HCT116 (cell line): ENCODE results near the gene ZNF414. TPM values are rescaled to one million over a fixed set of nuclear protein-coding genes. Genes with fewer than 3 reads are reported as not detected.

ENCODE experiments used
- ATAC-seq: fragments of 200-7000 bp; cut with Tn5 transposase; 2 replicates; pipeline ENCODE4 v1.9.1; 2020; ENCODE audit warnings: mild to moderate bottlenecking, moderate library complexity
- BruUV-seq: library from RNA; stranded (reverse); fragments of 400-500 nt; replicated peaks from 2 replicates; lab custom pipeline; 2021; lab: Mats Ljungman, UMichigan
- CTCF ChIA-PET: fragments of 300-600 bp; sonication (Branson Sonifier 250); formaldehyde crosslinking; loops from one replicate; lab custom pipeline; 2021; ENCODE audit warnings: antibody characterized with exemption; lab: Charles Lee
- POLR2A ChIA-PET: fragments of 300-600, 350-600 bp; sonication (Branson Sonifier 250); formaldehyde crosslinking; loops from one replicate; lab custom pipeline; 2021; ENCODE audit warnings: antibody characterized with exemption; lab: Charles Lee
- RAD21 ChIA-PET, 2 experiments: fragments of 300-600 bp; sonication (Branson Sonifier 250); formaldehyde crosslinking; loops; one replicate each; lab custom pipeline; 2023; ENCODE audit warnings: low total read pairs in 2 of 2; ENCODE audit not compliant: uncharacterized antibody in 2 of 2, unreplicated experiment in 2 of 2, low non-redundant PET in 1 of 2; lab: Charles Lee
- DNase-seq: peaks from one replicate; pipeline ENCODE4 v3.0.0-alpha.2; 2010; ENCODE audit warnings: low read depth, low spot score
- H2AFZ ChIP-seq: fragments of 200-600 bp; shearing (Covaris generic), sonication (generic); 2 replicates; pipeline ENCODE4 v1.6.1; 2017; ENCODE audit warnings: low read depth, mixed run types, mixed read lengths, antibody characterized with exemption, low read length; ENCODE audit not compliant: poor library complexity, severe bottlenecking
- H3K27ac ChIP-seq: 2 replicates; pipeline ENCODE4 v1.5.1; 2012; ENCODE audit warnings: low read depth, low read length
- H3K27me3 ChIP-seq: fragments of 200-600 bp; sonication (generic); 2 replicates; pipeline ENCODE4 v1.6.1; 2016; ENCODE audit warnings: mixed run types, low read length, mixed read lengths; ENCODE audit not compliant: insufficient read depth
- H3K36me3 ChIP-seq, 2 experiments: fragments of 200-500 bp in 1 of 2; fragments of 200-600 bp in 1 of 2; sonication (Bioruptor generic) in 1 of 2; sonication (generic) in 1 of 2; 2 replicates each; pipeline versions ENCODE4 v1.5.1 to v1.6.1; 2014 to 2016; ENCODE audit warnings: low read length in 2 of 2, inconsistent platforms in 1 of 2, mixed read lengths in 1 of 2, mixed run types in 1 of 2; ENCODE audit not compliant: insufficient read depth in 2 of 2, control insufficient read depth in 1 of 2
- H3K4me1 ChIP-seq, 2 experiments: fragments of 200-600 bp in 1 of 2; sonication (generic) in 1 of 2; 2 replicates each; pipeline versions ENCODE4 v1.5.1 to v1.6.1; 2012 to 2017; ENCODE audit warnings: low read length in 2 of 2, inconsistent platforms in 1 of 2, mild to moderate bottlenecking in 1 of 2, mixed read lengths in 1 of 2, mixed run types in 1 of 2, moderate library complexity in 1 of 2; ENCODE audit not compliant: insufficient read depth in 2 of 2, control insufficient read depth in 1 of 2
- H3K4me2 ChIP-seq: fragments of 200-600 bp; sonication (generic); 2 replicates; pipeline ENCODE4 v1.6.1; 2017; ENCODE audit warnings: mixed run types, low read length, mixed read lengths
- H3K4me3 ChIP-seq, 2 experiments: fragments of 200-600 bp in 1 of 2; sonication (generic) in 1 of 2; replicated peaks in 1 of 2; 2 replicates each; pipeline ENCODE4 v1.5.1; 2011 to 2016; ENCODE audit warnings: low read length in 2 of 2, control low read depth in 1 of 2, low read depth in 1 of 2, mild to moderate bottlenecking in 1 of 2, mixed read lengths in 1 of 2, mixed run types in 1 of 2
- H3K79me2 ChIP-seq: fragments of 200-600 bp; sonication (generic); 2 replicates; pipeline ENCODE4 v1.6.1; 2017; ENCODE audit warnings: mild to moderate bottlenecking, mixed run types, low read length, moderate library complexity, mixed read lengths; ENCODE audit not compliant: insufficient read depth
- H3K9ac ChIP-seq: fragments of 200-600 bp; sonication (generic); 2 replicates; pipeline ENCODE4 v1.6.1; 2016; ENCODE audit warnings: low read length, mixed read lengths
- H3K9me2 ChIP-seq: fragments of 200-600 bp; sonication (generic), shearing (Covaris generic); 2 replicates; pipeline ENCODE4 v1.6.1; 2017; ENCODE audit warnings: mixed run types, mild to moderate bottlenecking, moderate library complexity; ENCODE audit not compliant: insufficient read depth
- H3K9me3 ChIP-seq, 2 experiments: fragments of 200-500 bp in 1 of 2; fragments of 200-600 bp in 1 of 2; sonication (Bioruptor generic) in 1 of 2; sonication (generic) in 1 of 2; 2 replicates each; pipeline ENCODE4 v1.6.1; 2014 to 2017; ENCODE audit warnings: low read length in 2 of 2, mixed read lengths in 2 of 2, inconsistent platforms in 1 of 2, low read depth in 1 of 2, mild to moderate bottlenecking in 1 of 2, mixed run types in 1 of 2, moderate library complexity in 1 of 2; ENCODE audit not compliant: control insufficient read depth in 1 of 2, insufficient read depth in 1 of 2
- H4K20me1 ChIP-seq: fragments of 200-600 bp; sonication (generic), shearing (Covaris generic); 2 replicates; pipeline ENCODE4 v1.6.1; 2017; ENCODE audit warnings: mixed run types, mild to moderate bottlenecking, moderate library complexity; ENCODE audit not compliant: insufficient read depth
- CBX3 ChIP-seq: IDR thresholded peaks from 2 replicates; pipeline ENCODE4 v1.6.1; 2012; ENCODE audit warnings: low read depth
- EGR1 ChIP-seq: IDR thresholded peaks from 2 replicates; pipeline ENCODE4 v1.6.1; 2012; ENCODE audit warnings: low read depth
- ELF1 ChIP-seq: IDR thresholded peaks from 2 replicates; pipeline ENCODE4 v1.6.1; 2012; ENCODE audit warnings: low read depth, borderline replicate concordance
- JUND ChIP-seq: IDR thresholded peaks from 2 replicates; pipeline ENCODE4 v1.6.1; 2012
- POLR2A ChIP-seq: IDR thresholded peaks from 2 replicates; pipeline ENCODE4 v1.7.0; 2011; ENCODE audit warnings: borderline replicate concordance; ENCODE audit not compliant: insufficient read depth, insufficient read length; ENCODE audit errors: extremely low read depth
- POLR2AphosphoS5 ChIP-seq: IDR thresholded peaks from 2 replicates; pipeline ENCODE4 v1.6.1; 2011; ENCODE audit warnings: mild to moderate bottlenecking, low read depth, low read length, moderate library complexity
- SIN3A ChIP-seq: IDR thresholded peaks from 2 replicates; pipeline ENCODE4 v1.6.1; 2012; ENCODE audit warnings: low read depth
- SP1 ChIP-seq: IDR thresholded peaks from 2 replicates; pipeline ENCODE4 v1.6.1; 2012; ENCODE audit warnings: low read depth
- ZNF274 ChIP-seq: fragments of 200-500 bp; sonication (Bioruptor generic); IDR thresholded peaks from 2 replicates; pipeline ENCODE4 v1.6.1; 2014; ENCODE audit warnings: mild to moderate bottlenecking, low read depth, low read length, inconsistent platforms
- intact Hi-C: fragments of 100-400 bp; cut with micrococcal nuclease; formaldehyde crosslinking; loops from 2 replicates; pipeline ENCODE4 v1.10.0; 2022
- total RNA-seq: library from RNA; stranded (reverse); gene quantifications from one replicate; pipeline ENCODE4 v1.2.1, GENCODE V29; 2021; ENCODE audit not compliant: unreplicated experiment
- TF ChIP-seq, protein P1 (sequence below): IDR thresholded peaks from 2 replicates; pipeline ENCODE4 v1.6.1; 2012; ENCODE audit warnings: low read depth
- TF ChIP-seq, protein P2 (sequence below): IDR thresholded peaks from 2 replicates; pipeline ENCODE4 v1.6.1; 2012
- TF ChIP-seq, protein P3 (sequence below): IDR thresholded peaks from 2 replicates; pipeline ENCODE4 v1.6.1; 2012

ZNF414 gene
- total RNA-seq, 1 experiment from 2014 or later = 31.9 TPM

DNA sequence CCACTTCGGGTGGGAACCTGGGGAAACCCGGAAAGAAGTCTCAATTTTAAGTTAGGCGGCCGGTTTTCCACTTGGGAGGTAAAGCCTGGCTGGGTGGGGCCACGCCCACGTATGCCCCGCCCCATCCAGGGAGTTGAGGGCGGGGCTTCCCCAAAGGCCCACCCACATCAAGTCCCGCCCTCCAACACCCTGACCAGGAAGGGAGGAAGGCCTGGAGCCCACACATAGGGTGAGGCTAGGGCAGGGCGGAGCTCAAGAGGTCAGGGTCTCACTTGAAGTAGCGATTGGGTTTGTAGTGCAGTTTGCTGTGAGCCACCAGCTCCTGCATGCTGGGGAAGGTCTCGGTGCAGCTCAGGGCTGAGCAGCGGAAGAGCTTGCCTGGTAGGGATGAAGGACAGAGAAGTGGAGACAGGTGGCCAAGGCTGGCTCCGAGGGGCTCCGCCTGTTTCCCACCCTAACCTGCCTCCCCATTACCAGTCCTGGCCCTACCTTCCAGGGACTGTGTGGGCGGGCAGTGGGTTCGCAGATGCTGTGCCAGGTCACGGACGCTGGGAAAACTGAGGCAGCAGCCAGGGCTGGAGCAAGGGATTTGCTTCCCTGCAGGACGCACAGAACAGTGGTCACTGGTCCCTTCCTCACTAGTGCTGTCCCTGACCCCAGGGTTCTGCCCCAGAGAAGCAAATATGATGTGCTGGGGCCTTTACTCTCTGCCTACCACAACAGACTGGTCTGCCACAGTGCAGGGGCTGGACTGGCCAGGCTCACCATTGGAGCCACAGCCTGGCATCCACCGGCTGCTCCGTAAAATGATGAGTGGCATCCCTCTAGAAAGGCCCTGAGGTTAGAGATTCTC, 1.6 kb downstream of the ZNF414 start:
- DNase-seq (peak; percentile 67), ATAC-seq (peak; percentile 65)
- intact Hi-C loops = loop anchor here (10.0 kb wide), 1 partner anchor 98 kb away; the partner anchor contains the start of gene MARCHF2
- Histone ChIP-seq H3K4me1 (peaks cover 21 to 41% of the 10 kb centered on the region in 2 experiments), H4K20me1 (no peaks in the 10 kb centered on the region), H3K4me3 (peak overlapping the region; percentile 59 to 78), H3K4me2 (peak overlapping the region; percentile 87), H3K27ac (peak overlapping the region; percentile 95), H3K9ac (peak overlapping the region; percentile 87), H2AFZ (no peak overlapping the region), H3K9me2 (no peaks in the 10 kb centered on the region), H3K79me2 (no peaks in the 10 kb centered on the region), H3K36me3 (no peaks in the 10 kb centered on the region), H3K9me3 (no peaks in the 10 kb centered on the region), H3K27me3 (no peaks in the 10 kb centered on the region)
- POLR2A ChIA-PET = interaction anchor here (0.6 to 2.8 kb wide), 2 partner anchors 69 to 150 kb away, joined by 5 to 7 read pairs; no protein-coding TSS in a partner anchor
- RAD21 ChIA-PET = no interaction called here
- CTCF ChIA-PET = interaction anchor here (0.7 to 2.0 kb wide), 3 partner anchors 67 to 158 kb away, joined by 3 to 21 read pairs (median 4); no protein-coding TSS in a partner anchor
- TF ChIP-seq POLR2A (peak; percentile 14), ELF1 (no peak), SP1 (no peak; the same call in 1 of the 2 replicates), POLR2AphosphoS5 (peak; percentile 71), CBX3 (no peak), ZNF274 (no peak), SIN3A (no peak), EGR1 (peak; percentile 94), JUND (no peak)
- TF ChIP-seq, protein P1, sequence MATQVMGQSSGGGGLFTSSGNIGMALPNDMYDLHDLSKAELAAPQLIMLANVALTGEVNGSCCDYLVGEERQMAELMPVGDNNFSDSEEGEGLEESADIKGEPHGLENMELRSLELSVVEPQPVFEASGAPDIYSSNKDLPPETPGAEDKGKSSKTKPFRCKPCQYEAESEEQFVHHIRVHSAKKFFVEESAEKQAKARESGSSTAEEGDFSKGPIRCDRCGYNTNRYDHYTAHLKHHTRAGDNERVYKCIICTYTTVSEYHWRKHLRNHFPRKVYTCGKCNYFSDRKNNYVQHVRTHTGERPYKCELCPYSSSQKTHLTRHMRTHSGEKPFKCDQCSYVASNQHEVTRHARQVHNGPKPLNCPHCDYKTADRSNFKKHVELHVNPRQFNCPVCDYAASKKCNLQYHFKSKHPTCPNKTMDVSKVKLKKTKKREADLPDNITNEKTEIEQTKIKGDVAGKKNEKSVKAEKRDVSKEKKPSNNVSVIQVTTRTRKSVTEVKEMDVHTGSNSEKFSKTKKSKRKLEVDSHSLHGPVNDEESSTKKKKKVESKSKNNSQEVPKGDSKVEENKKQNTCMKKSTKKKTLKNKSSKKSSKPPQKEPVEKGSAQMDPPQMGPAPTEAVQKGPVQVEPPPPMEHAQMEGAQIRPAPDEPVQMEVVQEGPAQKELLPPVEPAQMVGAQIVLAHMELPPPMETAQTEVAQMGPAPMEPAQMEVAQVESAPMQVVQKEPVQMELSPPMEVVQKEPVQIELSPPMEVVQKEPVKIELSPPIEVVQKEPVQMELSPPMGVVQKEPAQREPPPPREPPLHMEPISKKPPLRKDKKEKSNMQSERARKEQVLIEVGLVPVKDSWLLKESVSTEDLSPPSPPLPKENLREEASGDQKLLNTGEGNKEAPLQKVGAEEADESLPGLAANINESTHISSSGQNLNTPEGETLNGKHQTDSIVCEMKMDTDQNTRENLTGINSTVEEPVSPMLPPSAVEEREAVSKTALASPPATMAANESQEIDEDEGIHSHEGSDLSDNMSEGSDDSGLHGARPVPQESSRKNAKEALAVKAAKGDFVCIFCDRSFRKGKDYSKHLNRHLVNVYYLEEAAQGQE = no peak
- TF ChIP-seq, protein P2, sequence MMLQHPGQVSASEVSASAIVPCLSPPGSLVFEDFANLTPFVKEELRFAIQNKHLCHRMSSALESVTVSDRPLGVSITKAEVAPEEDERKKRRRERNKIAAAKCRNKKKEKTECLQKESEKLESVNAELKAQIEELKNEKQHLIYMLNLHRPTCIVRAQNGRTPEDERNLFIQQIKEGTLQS = no peak
- TF ChIP-seq, protein P3, sequence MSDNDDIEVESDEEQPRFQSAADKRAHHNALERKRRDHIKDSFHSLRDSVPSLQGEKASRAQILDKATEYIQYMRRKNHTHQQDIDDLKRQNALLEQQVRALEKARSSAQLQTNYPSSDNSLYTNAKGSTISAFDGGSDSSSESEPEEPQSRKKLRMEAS = no peak
- BruUV-seq = no TSS peak
